ENCODE measurements around the gene STAG2.
"Not testable (repeated sequence)": the region's sequence is repeated elsewhere in the genome, so short reads cannot be mapped to it uniquely, and the experiment has no call there.

GRCh38 chrX:124104512-124104911 is 143.0 kb downstream of the STAG2 start:
- not testable (repeated sequence) for TF ChIP-seq CTCF (IDR thresholded peaks at IDR 0.05); POLR2AphosphoS5 (IDR thresholded peaks at IDR 0.05; ENCODE audit: insufficient read depth in 1 of 2, low read depth in 1 of 2)
